ENCODE data around the gene PCDH9.

GRCh38 chr13:67096418-67096817 is 133.7 kb downstream of the PCDH9 start:
- no peak for TF ChIP-seq CTCF (IDR thresholded peaks at IDR 0.05)
- TF ChIP-seq POLR2AphosphoS5 (IDR thresholded peaks at IDR 0.05; ENCODE audit: insufficient read depth in 1 of 2, low read depth in 1 of 2): no peak
- no peak for TF ChIP-seq POLR2A (IDR thresholded peaks at IDR 0.05)
